Trophoblast cell (in vitro differentiated cells and primary cell): ENCODE data around the gene SUN1.

Experiments used
- DNase-seq, 2 donors: peaks; one replicate each; pipeline ENCODE4 v3.0.0-alpha.2; 2016
- H2AFZ ChIP-seq: 2 replicates; pipeline ENCODE4 v1.6.1; 2013; ENCODE audit warnings: low read length, moderate library complexity, mild to moderate bottlenecking; ENCODE audit not compliant: insufficient read depth, poor library complexity
- H2AK5ac ChIP-seq: 2 replicates; pipeline ENCODE4 v1.6.1; 2013; ENCODE audit warnings: mild to moderate bottlenecking, low read length
- H2BK120ac ChIP-seq: 2 replicates; pipeline ENCODE4 v1.6.1; 2013; ENCODE audit warnings: low read length, mild to moderate bottlenecking, moderate library complexity; ENCODE audit not compliant: insufficient read depth, poor library complexity
- H2BK12ac ChIP-seq: 2 replicates; pipeline ENCODE4 v1.6.1; 2013; ENCODE audit warnings: mild to moderate bottlenecking, low read length, moderate library complexity
- H2BK5ac ChIP-seq: 2 replicates; pipeline ENCODE4 v1.6.1; 2013; ENCODE audit warnings: low read length, low read depth, moderate library complexity, mild to moderate bottlenecking; ENCODE audit not compliant: poor library complexity
- H3K14ac ChIP-seq: 2 replicates; pipeline ENCODE4 v1.6.1; 2013; ENCODE audit warnings: mild to moderate bottlenecking, low read length
- H3K18ac ChIP-seq: 2 replicates; pipeline ENCODE4 v1.6.1; 2013; ENCODE audit warnings: mild to moderate bottlenecking, low read length
- H3K23ac ChIP-seq: 2 replicates; pipeline ENCODE4 v1.6.1; 2013; ENCODE audit warnings: low read length
- H3K27ac ChIP-seq: 2 replicates; pipeline ENCODE4 v1.5.1; 2013; ENCODE audit warnings: low read depth, mild to moderate bottlenecking, inconsistent platforms, low read length, moderate library complexity
- H3K27me3 ChIP-seq: 2 replicates; pipeline ENCODE4 v1.6.1; 2013; ENCODE audit warnings: inconsistent platforms, mild to moderate bottlenecking, low read length, moderate library complexity; ENCODE audit not compliant: insufficient read depth
- H3K36me3 ChIP-seq, 2 experiments: 1 replicate in 1 of 2; 2 replicates in 1 of 2; pipeline ENCODE4 v1.6.1; 2013; ENCODE audit warnings: low read length in 2 of 2, mild to moderate bottlenecking in 2 of 2, moderate library complexity in 1 of 2; ENCODE audit not compliant: insufficient read depth in 2 of 2, control insufficient read depth in 1 of 2
- H3K4ac ChIP-seq: 2 replicates; pipeline ENCODE4 v1.6.1; 2013; ENCODE audit warnings: low read depth, mild to moderate bottlenecking, low read length, moderate library complexity
- H3K4me1 ChIP-seq, 2 experiments: 1 replicate in 1 of 2; 2 replicates in 1 of 2; pipeline ENCODE4 v1.6.1; 2013; ENCODE audit warnings: low read length in 2 of 2, mild to moderate bottlenecking in 2 of 2, moderate library complexity in 1 of 2; ENCODE audit not compliant: insufficient read depth in 2 of 2, control insufficient read depth in 1 of 2
- H3K4me2 ChIP-seq: 2 replicates; pipeline ENCODE4 v1.6.1; 2013; ENCODE audit warnings: inconsistent platforms, mild to moderate bottlenecking, low read length, moderate library complexity
- H3K4me3 ChIP-seq: 2 replicates; pipeline ENCODE4 v1.5.1; 2013; ENCODE audit warnings: mild to moderate bottlenecking, low read depth, low read length, inconsistent platforms
- H3K79me1 ChIP-seq: one replicate; pipeline ENCODE4 v1.6.1; 2013; ENCODE audit warnings: low read length
- H3K79me2 ChIP-seq: 2 replicates; pipeline ENCODE4 v1.6.1; 2013; ENCODE audit warnings: low read length, mild to moderate bottlenecking; ENCODE audit not compliant: control insufficient read depth, insufficient read depth, poor library complexity
- H3K9ac ChIP-seq: 2 replicates; pipeline ENCODE4 v1.6.1; 2013; ENCODE audit warnings: mild to moderate bottlenecking, low read length
- H3K9me3 ChIP-seq: 2 replicates; pipeline ENCODE4 v1.6.1; 2013; ENCODE audit warnings: low read depth, mild to moderate bottlenecking, control low read depth, inconsistent platforms, low read length; ENCODE audit not compliant: insufficient read depth
- H4K12ac ChIP-seq: 2 replicates; pipeline ENCODE4 v1.6.1; 2013; ENCODE audit warnings: low read depth, mild to moderate bottlenecking, low read length, moderate library complexity
- H4K8ac ChIP-seq: 2 replicates; pipeline ENCODE4 v1.6.1; 2013; ENCODE audit warnings: low read depth, mild to moderate bottlenecking, low read length, moderate library complexity
- H4K91ac ChIP-seq: one replicate; pipeline ENCODE4 v1.6.1; 2013; ENCODE audit warnings: low read depth, mild to moderate bottlenecking, low read length, moderate library complexity
- WGBS: extraction: QIAGEN DNeasy Blood & Tissue Kit; methylation state at CpG from one replicate; pipeline ENCODE4 v1.1.7; 2013; ENCODE audit warnings: missing lambda C conversion rate; ENCODE audit not compliant: insufficient read length, insufficient coverage; ENCODE audit errors: extremely low coverage; 5-methylcytosine and 5-hydroxymethylcytosine counted together

The SUN1 gene

GRCh38 chr7:855686-856369 is 23.6 kb downstream of the SUN1 start:
- WGBS: no CpG with 5 or more reads among the region's 29 CpGs
- H3K4me1 ChIP-seq: peaks cover 0 to 2% of the 10 kb centered on the region in 2 experiments
- H3K9me3 ChIP-seq: peaks cover 6% of the 10 kb centered on the region
- H3K14ac ChIP-seq: no peak overlapping the region
- no peak overlapping the region for H2AFZ ChIP-seq
- H3K4ac ChIP-seq: no peak overlapping the region
- H2AK5ac ChIP-seq: no peak overlapping the region
- H2BK120ac ChIP-seq: no peak overlapping the region
- H2BK12ac ChIP-seq: no peak overlapping the region
- peaks cover 69 to 73% of the 10 kb centered on the region in 2 experiments for H3K36me3 ChIP-seq
- no peaks in the 10 kb centered on the region for H3K79me1 ChIP-seq
- H2BK5ac ChIP-seq: no peak overlapping the region
- no peak overlapping the region for H3K27ac ChIP-seq
- H3K18ac ChIP-seq: no peak overlapping the region
- H3K4me2 ChIP-seq: no peak overlapping the region
- H3K23ac ChIP-seq: no peak overlapping the region
- H4K12ac ChIP-seq: no peak overlapping the region
- no peak for DNase-seq
- no peak overlapping the region for H4K91ac ChIP-seq
- H3K4me3 ChIP-seq: no peak overlapping the region
- no peaks in the 10 kb centered on the region for H3K79me2 ChIP-seq
- H3K27me3 ChIP-seq: no peaks in the 10 kb centered on the region
- H4K8ac ChIP-seq: no peak overlapping the region
- no peak overlapping the region for H3K9ac ChIP-seq

DNA sequence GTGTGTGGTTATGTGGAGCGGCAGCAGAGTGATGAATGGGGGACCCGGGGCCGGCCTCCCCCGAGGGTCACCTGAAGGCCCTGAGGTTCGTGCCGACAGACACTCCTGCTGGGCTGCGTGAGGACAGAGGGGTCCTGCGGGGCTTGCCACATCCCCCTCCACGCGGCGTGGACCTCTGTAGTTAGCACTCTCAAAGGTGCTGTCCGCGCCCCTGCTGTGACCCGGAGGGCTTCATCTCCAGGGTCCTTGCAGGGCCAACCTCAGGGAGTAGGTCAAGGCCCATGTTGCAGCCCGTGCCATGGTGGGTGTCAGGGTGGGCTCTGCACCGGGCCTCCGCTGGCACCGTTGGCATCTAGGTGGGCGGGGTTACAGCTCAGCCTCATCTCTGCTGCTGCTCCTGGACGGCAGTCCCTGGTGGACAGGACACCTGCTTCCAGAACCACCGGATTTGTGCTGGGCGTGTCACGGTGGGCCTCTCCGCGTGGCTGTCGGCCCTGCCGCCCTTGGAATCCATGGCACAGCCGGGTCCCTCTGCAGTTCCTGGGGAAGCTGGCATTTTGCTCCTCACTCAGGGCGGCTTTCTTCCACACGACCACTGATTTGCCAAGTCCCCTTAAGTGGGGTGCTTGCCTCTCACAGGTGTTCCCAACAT is 24.3 kb downstream of the SUN1 start:
- Histone ChIP-seq H3K27me3 (no peaks in the 10 kb centered on the region), H4K8ac (no peak overlapping the region), H3K23ac (no peak overlapping the region), H3K14ac (no peak overlapping the region), H3K4me3 (no peak overlapping the region), H2AK5ac (no peak overlapping the region), H3K4ac (no peak overlapping the region), H2BK5ac (no peak overlapping the region), H3K36me3 (peaks cover 70 to 76% of the 10 kb centered on the region in 2 experiments), H4K12ac (no peak overlapping the region), H2BK12ac (no peak overlapping the region), H2BK120ac (no peak overlapping the region), H2AFZ (no peak overlapping the region), H4K91ac (no peak overlapping the region), H3K27ac (no peak overlapping the region), H3K9me3 (peaks cover 6% of the 10 kb centered on the region), H3K18ac (no peak overlapping the region), H3K4me2 (no peak overlapping the region), H3K79me1 (no peaks in the 10 kb centered on the region), H3K79me2 (no peaks in the 10 kb centered on the region), H3K4me1 (peaks cover 0 to 2% of the 10 kb centered on the region in 2 experiments), H3K9ac (no peak overlapping the region)
- no peak for DNase-seq
- WGBS: no CpG with 5 or more reads among the region's 30 CpGs

DNA sequence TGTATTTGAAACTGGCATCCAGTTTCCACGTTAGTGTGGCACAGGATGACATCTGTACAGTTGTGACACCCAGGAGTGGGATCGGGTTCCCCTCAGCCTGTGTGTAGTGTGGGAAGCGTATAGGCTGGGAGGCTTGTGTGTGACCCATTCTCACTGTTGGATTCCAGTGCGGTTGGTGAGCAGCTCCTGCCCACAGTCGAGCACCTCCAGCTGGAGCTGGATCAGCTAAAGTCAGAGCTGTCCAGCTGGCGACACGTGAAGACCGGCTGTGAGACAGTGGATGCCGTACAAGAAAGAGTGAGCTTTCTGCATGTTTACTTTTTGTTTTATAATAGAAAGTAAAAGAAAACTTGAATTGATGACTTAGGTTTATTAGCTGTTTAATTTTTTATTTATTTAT is 25.4 kb downstream of the SUN1 start:
- WGBS: no CpG with 5 or more reads among the region's 9 CpGs
- Histone ChIP-seq H3K4me2 (no peak overlapping the region), H3K36me3 (peaks cover 71 to 76% of the 10 kb centered on the region in 2 experiments)

GRCh38 chr7:859359-860030 is 27.2 kb downstream of the SUN1 start:
- Histone ChIP-seq H2BK5ac (no peak overlapping the region), H2BK12ac (no peak overlapping the region), H4K8ac (no peak overlapping the region), H2AK5ac (no peak overlapping the region), H3K23ac (no peak overlapping the region), H4K91ac (no peak overlapping the region), H3K4me2 (no peak overlapping the region), H3K27me3 (no peaks in the 10 kb centered on the region), H3K79me1 (no peaks in the 10 kb centered on the region), H3K9me3 (no peaks in the 10 kb centered on the region), H3K14ac (no peak overlapping the region), H3K79me2 (no peaks in the 10 kb centered on the region), H2BK120ac (no peak overlapping the region), H3K27ac (no peak overlapping the region), H3K18ac (no peak overlapping the region), H3K4me3 (no peak overlapping the region), H3K36me3 (peaks cover 59 to 62% of the 10 kb centered on the region in 2 experiments), H3K4ac (no peak overlapping the region), H4K12ac (no peak overlapping the region), H3K4me1 (peaks cover 0 to 2% of the 10 kb centered on the region in 2 experiments), H2AFZ (no peak overlapping the region), H3K9ac (no peak overlapping the region)
- peak in 1 of 2 donors; percentile 17 for DNase-seq
- WGBS: no CpG with 5 or more reads among the region's 16 CpGs

More for the DNA sequence above, 25.4 kb downstream of the SUN1 start:
- no peak overlapping the region for H2AK5ac ChIP-seq
- no peak overlapping the region for H4K8ac ChIP-seq
- H3K79me2 ChIP-seq: no peaks in the 10 kb centered on the region
- no peak overlapping the region for H3K23ac ChIP-seq
- no peak overlapping the region for H3K18ac ChIP-seq
- H3K4me1 ChIP-seq: peaks cover 0 to 2% of the 10 kb centered on the region in 2 experiments
- no peaks in the 10 kb centered on the region for H3K79me1 ChIP-seq
- H3K4me3 ChIP-seq: no peak overlapping the region
- H3K9me3 ChIP-seq: peaks cover 6% of the 10 kb centered on the region
- no peak overlapping the region for H4K91ac ChIP-seq
- no peak overlapping the region for H4K12ac ChIP-seq
- no peak overlapping the region for H3K27ac ChIP-seq
- no peaks in the 10 kb centered on the region for H3K27me3 ChIP-seq
- H2BK120ac ChIP-seq: no peak overlapping the region
- no peak overlapping the region for H2AFZ ChIP-seq
- DNase-seq: no peak
- no peak overlapping the region for H2BK5ac ChIP-seq
- no peak overlapping the region for H3K4ac ChIP-seq
- no peak overlapping the region for H2BK12ac ChIP-seq
- no peak overlapping the region for H3K9ac ChIP-seq
- no peak overlapping the region for H3K14ac ChIP-seq
